ENCODE measurements around the gene C6orf15.
"Not testable (repeated sequence)": the region's sequence is repeated elsewhere in the genome, so short reads cannot be mapped to it uniquely, and the experiment has no call there.

Gene C6orf15

DNA sequence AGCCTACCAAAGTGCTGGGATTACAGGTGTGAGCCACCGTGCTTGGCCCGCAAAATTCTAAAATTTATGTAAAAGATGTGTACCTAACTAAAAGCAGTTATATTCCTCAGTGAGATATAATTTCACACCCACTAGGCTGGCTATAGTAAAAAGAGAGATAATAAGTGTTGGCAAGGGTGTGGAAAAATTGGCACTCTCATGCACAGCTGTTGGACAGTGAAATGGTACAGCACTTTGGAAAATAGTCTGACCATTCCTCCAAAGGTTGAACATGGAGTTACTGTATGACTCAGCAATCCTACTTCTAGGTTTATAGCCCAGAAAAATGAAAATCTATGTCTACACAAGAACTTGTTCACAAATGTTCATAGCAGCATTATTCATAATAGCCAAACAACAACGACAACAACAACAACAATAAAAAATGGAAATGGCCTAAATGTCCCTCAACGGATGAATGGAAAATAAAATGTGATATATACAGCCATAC is 13.9 kb downstream of the C6orf15 start:
- DNase-seq: no peak

DNA sequence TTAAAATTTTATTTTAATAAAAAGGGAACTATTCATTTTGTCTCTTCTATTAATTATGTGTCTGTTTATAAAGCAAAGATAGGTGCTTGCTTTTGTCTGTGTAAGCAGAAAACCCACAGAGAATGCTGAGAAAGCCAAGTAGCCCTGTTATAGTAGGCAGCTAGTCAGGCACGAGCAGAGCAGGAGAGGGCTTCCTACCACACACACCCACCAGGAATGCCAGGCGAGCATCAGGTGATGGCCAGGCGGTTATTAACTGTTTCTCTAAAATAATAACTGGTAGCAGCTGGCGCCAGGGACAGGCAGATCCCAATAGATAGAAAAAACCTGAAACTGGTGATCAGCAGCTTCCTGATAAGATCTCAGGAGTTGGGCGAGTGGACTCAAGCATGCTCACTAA is 15.7 kb downstream of the C6orf15 start:
- DNase-seq: no peak

DNA sequence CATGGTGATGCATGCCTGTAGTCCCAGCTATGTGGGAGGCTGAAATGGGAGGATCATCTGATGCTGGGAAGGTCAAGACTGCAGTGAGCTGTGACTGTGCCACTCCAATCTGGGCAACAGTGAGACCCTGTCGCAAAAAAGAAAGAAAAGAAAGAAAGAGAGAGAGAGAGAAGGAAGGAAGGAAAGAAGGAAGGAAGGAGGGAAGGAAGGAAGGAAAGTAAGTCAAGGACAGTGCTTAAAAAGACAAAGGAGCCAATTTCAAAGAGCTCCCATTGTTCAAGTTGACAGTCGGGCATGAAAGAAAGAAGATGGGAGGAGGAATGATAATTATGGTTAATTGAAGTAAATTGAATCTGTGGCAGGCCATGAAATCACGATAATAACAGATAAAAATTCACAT is 16.2 kb downstream of the C6orf15 start:
- no peak for DNase-seq

DNA sequence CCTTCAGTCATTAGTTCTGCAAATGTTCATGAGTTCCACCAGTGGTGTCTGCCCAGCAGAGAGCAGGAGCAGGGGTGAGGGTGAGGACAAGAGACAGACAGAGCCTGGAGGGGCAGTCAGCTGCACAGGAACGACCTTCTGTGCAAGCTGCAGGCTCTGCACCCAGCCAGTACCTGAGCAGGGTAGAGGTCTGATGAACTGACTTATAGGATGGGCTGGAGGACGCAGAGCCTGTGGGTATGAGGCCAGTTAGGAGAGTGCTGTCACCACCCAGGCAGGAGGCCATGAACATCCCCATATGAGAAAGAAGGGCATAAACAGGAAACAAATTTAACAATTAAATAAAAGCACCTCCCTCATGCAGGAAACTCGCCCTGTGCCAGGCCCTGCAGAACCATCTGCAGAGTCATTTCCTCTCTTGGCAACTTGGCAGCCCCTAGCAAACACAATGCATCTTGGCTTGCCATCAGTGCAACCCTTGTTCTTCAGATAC is 17.9 kb downstream of the C6orf15 start:
- no peak for DNase-seq

DNA sequence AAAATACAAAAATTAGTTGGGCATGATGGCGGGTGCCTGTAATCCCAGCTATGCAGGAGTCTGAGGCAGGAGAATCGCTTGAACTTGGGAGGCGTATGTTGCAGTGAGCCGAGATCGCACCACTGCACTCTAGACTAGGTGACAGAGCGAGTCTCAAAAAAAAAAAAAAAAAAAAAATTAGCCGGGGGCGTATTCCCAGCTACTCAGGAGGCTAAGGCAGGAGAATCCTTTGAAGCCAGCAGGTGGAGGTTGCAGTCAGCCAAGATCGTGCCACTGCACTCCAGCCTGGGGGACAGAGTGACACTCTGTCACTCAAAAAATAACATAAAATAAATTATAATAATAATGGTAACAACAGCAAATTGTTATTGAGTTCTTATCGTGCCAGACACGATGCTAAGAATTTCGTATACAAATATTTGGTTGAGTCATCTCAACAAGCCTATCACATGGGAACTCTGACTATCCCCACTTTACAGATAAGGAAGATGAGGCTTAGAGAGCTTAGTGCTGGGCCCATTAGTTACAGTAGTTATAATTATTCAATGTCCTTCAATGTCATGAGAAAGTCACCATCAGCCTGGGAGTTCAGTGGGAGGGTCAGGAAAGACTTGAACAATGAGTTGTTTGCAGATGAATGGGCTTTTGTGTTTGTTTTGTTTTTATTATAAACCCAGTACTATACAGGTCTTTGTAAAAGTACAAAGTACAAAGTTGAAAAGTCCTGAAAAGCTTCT is 19.4 kb downstream of the C6orf15 start:
- no peak for DNase-seq

DNA sequence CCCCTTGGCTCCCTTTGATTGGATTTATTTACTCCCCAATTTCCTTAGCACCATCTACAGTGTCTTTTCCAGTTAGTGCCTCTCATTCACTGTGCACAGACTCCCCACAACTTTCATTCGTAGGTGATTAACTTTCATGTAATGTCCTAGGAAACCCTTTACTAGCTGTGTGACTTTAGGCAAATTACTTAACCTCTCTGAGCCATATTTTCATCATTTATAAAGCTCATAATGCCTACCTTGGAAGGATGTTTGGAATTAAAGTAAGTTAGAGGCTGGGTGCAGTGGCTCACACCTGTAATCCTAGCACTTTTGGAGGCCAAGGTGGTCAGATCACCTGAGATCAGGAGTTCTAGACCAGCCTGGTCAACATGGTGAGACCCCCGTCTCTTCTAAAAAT is 20.1 kb downstream of the C6orf15 start:
- DNase-seq: no peak

DNA sequence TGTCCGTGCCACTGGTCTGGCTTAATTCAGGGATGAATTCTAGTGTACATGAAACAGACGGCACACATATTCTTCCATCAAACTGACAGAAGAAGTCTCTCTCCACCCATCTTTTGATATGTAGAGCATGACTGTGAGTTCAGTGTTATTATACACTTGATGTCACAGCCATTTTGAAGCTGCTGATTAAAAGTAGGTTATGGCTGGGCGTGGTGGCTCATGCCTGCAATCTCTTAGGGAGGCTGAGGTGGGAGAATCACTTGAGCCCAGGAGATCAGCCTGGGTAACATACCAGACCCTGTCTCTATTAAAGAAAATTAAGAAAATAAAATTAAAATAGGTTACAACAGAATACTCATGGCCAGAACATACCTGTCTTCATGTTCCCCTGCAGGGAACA is 20.7 kb downstream of the C6orf15 start:
- no peak for DNase-seq

DNA sequence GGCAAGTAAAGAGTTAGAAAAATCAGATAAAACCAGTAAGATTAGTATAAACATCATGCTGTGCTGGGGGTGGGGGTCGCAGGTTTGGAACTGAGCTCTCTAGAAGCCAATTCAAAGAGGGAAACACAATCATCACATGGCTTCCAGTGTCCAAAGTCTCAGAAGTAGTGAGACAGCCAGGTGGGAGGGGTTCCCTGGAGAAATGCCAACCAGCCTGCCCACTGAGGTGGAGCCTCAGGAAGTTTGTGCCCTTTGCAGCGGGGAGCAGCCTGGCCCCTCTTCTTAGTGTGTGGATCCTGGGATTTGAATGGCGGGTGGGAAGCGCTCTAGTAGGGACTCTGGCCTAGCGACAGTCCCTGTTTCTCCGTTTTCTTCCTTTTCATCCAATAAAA is 21.4 kb downstream of the C6orf15 start:
- DNase-seq: no peak

DNA sequence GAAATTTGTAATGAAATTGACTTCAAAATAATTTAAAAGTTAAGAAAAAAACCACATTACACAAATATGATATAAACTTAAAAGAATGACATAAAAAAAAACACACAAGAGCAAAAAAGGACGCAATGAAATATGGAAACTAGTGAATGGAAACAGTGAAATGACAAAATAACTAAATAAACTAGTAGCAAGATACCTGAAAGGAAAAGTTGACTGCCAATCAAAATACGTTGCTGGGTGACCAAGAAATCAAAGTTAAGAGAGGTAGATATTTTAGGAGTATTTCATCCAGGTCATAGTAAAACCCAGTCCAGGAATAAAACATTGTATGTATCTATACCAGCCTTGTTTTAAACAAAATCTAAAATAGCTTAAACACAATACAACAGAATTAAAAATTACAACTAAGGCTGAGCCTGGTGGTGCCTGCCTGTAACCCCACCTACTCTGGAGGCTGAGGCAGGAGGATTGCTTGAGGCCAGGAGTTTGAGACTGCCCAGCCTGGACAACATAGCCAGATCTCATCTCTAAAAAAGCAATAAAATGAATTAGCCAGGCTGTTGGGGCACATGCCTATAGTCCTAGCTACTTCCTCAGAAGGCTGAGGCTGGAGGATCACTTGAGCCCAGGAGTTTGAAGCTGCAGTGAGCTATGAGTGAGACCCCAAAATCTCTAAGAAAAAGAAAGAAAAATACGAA is 22.0 kb downstream of the C6orf15 start:
- DNase-seq: no peak

DNA sequence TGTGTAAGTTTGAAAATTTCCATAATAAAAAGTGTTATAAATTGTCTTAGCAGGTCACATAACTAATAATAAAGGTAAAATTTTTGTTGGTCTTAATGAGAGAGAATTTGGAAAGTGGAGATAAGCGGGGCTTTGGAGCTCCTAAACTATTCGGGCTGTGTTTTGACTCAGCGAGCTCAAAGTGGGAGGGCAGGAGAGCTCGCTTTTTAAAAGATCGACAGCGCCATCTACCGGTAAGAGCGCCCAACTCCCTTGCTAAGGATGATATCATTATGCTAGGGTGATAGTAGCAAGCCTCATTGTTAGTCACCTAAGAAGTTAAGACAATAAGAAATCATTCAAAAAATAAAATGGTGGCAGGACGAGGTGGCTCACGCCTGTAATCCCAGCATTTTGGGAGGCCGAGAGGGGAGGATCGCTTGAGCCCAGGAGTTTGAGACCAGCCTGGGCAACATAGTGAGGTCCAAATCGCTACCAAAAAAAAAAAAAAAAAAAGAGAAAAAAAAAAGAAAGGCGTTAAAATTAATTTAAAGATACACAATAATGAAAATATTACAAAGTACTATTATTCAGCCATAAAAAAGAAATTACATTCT is 24.8 kb downstream of the C6orf15 start:
- peak; percentile 56 to 81 for DNase-seq

DNA sequence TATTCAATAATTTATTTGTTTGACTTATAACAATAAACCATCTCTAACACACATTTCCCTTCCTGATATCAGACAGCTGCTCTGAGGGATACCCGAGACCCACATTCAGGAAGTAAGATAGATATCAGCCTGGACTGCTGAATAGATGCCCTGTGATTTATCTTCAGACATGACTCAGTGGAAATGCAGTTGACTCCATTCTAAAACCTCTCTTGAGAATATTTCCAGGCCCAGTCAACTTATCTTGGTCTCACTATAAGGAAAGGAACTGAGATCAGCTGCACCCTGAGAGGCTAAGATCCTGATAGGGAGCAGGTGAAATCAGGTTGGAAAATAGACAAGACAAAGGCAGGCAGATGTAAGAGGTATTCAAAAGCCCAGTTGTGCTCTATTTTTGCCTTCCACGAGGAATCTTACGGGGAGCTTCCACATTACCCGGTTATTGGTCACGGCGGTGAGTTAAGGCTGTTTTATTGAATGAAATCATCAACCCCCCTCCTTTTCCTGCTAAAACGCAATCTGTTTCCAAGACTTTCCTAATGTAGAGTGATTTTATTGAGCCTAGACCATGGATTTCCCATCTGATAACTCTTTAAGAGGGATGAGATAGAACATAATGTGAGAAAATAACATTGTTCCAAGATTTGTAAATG is 25.5 kb downstream of the C6orf15 start:
- DNase-seq: no peak

DNA sequence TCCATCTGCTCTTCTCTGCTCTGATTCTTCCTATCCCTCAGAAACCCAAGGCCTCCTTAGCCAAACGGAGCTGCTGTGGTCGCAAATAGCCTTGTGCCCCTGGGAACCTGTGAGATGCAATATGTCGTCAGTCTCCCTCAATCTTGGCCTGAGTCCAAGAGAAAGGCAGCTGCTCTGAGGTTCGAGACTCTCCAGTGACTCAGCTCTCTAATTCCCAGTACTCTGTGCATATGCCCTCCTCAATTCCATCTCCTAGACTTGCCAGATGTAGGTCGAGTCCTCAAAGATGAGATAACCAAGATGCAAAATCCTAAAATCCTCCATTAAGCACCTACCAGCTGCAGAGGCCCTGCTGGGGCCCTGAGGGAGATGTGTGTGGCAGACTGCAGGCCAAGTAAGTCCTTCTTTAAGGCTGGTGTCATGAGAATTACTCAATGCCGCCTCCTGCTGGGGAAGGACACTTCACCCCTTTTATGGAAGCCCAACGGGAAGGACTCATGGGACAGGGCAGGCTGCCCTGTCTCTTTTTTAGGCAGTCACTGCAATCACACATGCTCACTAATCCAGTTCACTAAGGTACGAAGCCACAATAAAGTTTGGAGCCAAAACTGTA is 28.5 kb downstream of the C6orf15 start:
- DNase-seq: peak; percentile 75 to 91

DNA sequence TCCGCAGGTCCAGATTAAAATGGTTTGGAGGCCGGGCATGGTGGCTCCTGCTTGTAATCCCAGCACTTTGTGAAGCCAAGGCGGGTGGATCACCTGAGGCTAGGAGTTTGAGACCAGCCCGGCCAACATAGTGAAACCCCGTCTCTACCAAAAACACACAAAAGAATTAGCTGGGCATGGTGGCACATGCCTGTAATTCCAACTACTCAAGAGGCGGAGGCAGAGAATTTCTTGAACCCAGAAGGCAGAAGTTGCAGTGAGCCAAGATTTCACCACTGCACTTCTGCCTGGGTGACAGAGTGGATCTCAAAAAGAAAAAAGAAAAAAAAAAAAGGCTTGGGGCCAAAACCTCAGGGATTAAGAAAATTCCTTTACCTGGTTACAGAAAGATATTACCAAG is 30.5 kb downstream of the C6orf15 start:
- no peak for DNase-seq

DNA sequence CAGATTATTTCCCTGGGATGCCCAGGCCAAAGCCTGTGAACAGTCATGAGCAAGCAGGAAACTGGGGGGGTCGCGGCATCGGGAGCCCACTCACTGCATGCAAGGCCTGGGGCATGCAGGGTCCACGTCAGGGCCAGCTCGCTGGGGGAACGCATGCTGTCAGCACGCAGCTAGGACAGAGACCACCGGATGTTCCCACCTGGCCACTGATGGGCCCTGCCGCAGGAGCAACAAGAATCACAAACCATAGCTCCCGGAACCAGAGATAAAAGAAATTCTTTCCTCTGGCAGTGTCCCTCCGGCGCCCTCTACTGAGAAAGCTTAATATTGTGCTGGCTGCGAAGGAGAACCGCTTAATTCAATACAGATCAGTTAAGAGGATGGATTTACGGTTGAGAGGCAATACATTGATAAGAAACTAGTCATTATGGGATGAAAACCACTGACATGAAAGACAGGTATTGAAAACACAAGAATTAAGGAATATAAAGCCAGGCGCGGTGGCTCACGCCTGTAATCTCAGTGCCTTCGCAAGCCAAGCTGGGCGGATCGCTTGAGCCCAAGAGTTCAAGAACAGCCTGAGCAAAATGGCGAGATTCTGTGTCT is 32.6 kb downstream of the C6orf15 start:
- DNase-seq: peak in 1 of 2 experiments; percentile 72

DNA sequence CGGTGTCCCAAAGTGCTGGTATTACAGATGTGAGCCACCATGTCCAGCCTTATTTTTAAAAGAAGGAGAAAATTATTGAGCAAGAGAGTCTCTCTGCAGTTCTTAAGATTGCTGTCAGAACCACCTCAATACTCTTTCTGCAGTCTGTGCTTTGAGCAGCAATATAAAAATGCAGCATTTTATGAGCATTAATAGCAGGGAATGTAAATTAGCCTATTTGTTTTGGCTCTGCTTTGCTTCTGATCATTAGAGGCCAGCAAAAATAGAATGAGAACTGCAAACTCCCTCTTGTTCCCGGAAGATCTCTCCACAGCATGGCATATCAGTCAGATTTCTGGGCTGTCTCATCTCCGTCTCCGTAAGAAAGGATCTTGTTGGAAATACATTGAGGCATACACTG is 35.8 kb downstream of the C6orf15 start:
- DNase-seq: no peak

DNA sequence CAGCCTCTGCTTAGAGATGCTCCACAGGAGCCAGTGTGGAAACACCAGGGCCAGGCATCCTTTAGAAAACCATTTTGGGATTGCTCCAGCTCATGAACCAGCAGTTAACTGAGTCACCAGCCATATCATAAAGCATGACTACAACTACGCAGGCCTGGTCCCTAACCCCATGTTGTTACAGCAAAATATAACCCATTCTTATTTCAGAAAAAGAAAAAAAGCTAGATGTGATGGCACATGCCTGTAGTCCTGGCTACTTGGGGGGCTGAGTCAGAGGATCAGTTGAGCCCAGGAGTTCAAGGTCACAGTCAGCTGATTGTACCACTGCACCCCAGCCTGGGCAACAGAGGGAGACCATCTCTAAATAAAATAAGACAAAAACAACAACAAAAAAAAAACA is 36.8 kb downstream of the C6orf15 start:
- DNase-seq: no peak

DNA sequence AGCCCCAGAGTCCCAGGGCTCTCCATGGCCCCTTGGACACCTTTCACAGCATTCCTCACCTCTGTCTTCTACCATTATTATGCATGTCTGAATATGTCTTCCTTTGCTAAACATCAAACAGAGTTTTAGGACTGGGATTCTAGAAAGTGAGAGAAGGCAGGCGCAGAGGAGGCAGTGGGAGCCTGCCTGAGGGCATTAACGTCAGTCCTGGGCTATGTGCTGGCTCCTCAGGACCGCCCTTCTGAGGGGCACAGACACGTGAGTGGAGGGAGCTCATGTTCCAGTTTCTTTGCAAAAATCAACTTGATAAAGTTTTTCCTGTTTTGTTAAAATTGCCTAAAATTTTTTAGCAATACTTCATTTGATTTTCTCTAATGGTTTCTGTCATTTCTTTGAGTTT is 38.0 kb downstream of the C6orf15 start:
- DNase-seq: no peak

DNA sequence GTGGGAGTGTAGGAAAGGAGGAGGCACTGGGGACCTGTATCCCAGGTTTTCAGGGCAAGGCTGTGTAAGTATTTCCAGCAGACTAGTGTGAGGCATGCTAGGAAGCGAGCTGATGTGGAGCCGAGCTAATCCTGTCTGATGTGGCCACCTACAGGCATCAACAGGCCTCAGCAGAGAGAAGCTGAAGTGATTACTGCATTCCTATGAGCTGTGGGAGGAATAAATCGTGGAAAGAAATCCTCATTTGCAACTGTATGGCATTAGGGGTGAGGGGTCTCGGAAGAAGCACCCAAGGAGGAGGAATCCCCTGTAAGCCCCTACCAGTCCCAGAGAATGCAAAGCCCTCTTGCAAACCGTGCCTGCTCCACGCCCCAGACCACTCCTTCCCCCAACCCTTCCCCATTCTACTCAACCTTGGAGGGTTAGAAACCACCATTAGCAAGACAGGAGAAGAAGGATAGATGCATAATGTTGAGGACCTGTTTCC is 41.6 kb downstream of the C6orf15 start:
- peak in 1 of 2 experiments; percentile 62 for DNase-seq

DNA sequence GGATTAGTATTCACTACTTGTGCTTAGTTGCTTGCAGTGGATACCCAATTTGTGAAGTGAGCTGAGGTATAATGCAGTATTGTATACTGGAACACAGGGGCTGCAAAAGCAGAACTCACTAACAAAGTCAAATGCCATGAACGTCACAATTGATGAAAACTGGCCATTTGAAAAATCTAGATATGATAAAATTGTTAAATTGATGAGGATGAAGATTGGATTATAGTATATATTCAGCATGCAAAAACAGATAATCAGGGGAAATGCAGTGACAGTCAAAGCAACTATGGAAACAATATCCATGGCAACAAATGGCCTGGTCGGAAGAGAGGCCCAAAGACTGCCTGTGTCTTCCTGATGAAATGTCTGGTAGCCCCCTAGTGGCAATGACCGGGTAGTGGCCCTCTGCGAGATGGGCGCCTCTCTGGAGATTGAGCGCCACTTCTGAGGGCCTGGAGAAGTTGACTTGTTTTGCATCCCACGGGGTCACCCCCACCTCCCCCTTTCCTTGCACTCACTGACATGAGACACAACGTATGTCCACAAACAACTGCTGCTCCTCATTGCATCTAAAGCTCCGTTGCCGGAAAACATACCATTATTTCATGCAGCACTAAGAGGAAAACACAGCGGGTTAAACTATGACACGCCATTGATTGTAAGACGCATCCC is 43.6 kb downstream of the C6orf15 start:
- DNase-seq: peak; percentile 32 to 80

DNA sequence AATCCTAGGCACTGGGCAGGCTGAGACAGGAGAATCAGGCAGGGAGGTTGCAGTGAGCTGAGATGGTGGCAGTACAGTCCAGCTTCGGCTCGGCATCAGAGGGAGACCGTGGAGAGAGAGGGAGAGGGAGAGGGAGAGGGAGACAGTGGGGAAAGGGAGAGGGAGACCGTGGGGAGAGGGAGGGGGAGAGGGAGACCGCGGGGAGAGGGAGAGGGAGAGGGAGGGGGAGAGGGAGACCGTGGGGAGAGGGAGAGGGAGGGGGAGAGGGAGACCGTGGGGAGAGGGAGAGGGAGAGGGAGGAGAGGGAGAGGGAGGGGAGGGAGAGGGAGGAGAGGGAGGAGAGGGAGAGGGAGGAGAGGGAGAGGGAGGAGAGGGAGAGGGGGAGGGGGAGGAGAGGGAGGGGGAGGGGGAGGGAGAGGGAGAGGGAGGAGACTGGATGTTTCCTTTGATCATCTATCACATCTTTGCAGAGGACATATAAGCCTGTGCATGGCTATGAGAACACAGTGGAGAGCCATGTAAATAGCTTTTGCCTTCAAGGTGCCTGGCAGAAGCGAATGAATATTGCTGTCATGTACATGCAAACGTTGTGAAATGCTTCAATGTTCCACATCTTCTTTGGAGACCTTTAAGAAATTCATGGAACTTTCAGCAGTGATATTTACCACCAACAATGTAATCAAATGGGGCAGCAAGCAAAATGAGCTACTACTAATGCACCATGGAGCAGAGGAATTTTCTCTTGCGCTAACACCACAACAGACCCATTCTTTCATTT is 44.3 kb downstream of the C6orf15 start:
- not testable (repeated sequence) for DNase-seq

DNA sequence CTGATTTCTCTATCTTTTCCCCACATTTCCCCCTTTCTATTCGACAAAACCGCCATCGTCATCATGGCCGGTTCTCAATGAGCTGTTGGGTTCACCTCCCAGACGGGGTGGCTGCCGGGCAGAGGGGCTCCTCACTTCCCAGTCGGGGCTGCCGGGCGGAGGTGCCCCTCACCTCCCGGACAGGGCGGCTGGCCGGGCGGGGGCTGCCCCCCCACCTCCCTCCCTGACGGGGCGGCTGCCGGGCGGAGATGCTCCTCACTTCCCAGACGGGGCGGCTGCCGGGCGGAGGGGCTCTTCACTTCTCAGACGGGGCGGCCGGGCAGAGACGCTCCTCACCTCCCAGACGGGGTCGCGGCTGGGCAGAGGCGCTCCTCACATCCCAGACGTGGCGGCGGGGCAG is 45.3 kb downstream of the C6orf15 start:
- DNase-seq: not testable (repeated sequence)
